ENCODE results near the gene NEUROD2.

DNA sequence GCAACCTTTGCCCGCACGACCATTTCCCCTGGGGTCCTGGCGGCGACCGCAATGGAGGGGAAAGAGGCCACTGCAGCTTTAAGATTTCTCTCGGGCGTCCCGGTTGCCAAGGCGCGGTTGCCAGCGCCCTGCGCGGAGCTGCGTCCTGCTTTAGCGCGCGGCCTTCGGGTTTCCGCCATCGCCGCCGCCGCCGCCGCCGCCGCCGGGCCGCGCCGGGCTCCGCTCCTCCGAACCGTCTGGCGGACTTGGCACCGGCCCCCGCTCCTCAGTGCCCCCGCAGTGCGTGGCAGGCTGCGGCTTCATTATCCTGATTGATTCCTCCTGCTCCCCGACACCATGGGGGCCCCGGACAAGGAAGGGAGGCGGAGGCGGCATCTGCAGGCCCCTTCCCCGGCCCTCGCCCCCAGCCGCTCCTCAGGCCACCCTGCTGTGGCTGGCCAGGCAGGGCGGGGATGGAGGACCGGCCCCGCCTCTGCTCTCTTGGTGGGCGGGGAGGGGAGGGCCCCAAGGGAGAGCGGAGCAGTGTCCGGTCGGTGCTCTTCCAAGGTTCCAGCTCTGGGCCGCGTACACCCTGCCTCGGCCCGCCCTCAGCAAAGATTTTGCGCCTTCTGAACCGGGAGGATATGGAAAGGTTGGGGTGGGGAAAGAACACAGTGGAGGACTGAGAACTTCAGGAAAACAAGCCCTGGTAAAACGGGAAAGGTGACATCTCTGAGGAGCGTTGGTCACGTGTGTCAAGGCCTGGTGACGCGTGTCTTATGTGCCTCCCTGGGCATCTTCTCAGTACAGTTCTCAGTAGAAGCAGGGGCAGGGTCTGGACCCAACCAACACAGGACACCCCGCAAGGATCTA lies 34.0 kb downstream of the NEUROD2 start:
- no peak for TF ChIP-seq SALL2 (tag by site-specific recombination; IDR thresholded peaks at IDR 0.05; ENCODE audit: borderline replicate concordance)
- TF ChIP-seq ZNF544 (tag by site-specific recombination; IDR thresholded peaks at IDR 0.05), result no peak
- TF ChIP-seq, protein P1, sequence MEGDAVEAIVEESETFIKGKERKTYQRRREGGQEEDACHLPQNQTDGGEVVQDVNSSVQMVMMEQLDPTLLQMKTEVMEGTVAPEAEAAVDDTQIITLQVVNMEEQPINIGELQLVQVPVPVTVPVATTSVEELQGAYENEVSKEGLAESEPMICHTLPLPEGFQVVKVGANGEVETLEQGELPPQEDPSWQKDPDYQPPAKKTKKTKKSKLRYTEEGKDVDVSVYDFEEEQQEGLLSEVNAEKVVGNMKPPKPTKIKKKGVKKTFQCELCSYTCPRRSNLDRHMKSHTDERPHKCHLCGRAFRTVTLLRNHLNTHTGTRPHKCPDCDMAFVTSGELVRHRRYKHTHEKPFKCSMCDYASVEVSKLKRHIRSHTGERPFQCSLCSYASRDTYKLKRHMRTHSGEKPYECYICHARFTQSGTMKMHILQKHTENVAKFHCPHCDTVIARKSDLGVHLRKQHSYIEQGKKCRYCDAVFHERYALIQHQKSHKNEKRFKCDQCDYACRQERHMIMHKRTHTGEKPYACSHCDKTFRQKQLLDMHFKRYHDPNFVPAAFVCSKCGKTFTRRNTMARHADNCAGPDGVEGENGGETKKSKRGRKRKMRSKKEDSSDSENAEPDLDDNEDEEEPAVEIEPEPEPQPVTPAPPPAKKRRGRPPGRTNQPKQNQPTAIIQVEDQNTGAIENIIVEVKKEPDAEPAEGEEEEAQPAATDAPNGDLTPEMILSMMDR (tag by site-specific recombination; IDR thresholded peaks at IDR 0.05), result no peak
- TF ChIP-seq ZNF626 (tag by site-specific recombination; IDR thresholded peaks at IDR 0.05), result no peak
- TF ChIP-seq, protein P2, sequence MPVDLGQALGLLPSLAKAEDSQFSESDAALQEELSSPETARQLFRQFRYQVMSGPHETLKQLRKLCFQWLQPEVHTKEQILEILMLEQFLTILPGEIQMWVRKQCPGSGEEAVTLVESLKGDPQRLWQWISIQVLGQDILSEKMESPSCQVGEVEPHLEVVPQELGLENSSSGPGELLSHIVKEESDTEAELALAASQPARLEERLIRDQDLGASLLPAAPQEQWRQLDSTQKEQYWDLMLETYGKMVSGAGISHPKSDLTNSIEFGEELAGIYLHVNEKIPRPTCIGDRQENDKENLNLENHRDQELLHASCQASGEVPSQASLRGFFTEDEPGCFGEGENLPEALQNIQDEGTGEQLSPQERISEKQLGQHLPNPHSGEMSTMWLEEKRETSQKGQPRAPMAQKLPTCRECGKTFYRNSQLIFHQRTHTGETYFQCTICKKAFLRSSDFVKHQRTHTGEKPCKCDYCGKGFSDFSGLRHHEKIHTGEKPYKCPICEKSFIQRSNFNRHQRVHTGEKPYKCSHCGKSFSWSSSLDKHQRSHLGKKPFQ (tag by site-specific recombination; IDR thresholded peaks at IDR 0.05), result no peak
- TF ChIP-seq ZNF660 (tag by site-specific recombination; IDR thresholded peaks at IDR 0.05), result 0 out of 2 replicates have a peak, but pooled peaks have one; percentile 77
- no peak for TF ChIP-seq ZNF274 (IDR thresholded peaks at IDR 0.05; ENCODE audit: low read length)
- no peak for TF ChIP-seq ZNF274 (tag by site-specific recombination; IDR thresholded peaks at IDR 0.05; ENCODE audit: borderline replicate concordance)
- TF ChIP-seq, protein P3, sequence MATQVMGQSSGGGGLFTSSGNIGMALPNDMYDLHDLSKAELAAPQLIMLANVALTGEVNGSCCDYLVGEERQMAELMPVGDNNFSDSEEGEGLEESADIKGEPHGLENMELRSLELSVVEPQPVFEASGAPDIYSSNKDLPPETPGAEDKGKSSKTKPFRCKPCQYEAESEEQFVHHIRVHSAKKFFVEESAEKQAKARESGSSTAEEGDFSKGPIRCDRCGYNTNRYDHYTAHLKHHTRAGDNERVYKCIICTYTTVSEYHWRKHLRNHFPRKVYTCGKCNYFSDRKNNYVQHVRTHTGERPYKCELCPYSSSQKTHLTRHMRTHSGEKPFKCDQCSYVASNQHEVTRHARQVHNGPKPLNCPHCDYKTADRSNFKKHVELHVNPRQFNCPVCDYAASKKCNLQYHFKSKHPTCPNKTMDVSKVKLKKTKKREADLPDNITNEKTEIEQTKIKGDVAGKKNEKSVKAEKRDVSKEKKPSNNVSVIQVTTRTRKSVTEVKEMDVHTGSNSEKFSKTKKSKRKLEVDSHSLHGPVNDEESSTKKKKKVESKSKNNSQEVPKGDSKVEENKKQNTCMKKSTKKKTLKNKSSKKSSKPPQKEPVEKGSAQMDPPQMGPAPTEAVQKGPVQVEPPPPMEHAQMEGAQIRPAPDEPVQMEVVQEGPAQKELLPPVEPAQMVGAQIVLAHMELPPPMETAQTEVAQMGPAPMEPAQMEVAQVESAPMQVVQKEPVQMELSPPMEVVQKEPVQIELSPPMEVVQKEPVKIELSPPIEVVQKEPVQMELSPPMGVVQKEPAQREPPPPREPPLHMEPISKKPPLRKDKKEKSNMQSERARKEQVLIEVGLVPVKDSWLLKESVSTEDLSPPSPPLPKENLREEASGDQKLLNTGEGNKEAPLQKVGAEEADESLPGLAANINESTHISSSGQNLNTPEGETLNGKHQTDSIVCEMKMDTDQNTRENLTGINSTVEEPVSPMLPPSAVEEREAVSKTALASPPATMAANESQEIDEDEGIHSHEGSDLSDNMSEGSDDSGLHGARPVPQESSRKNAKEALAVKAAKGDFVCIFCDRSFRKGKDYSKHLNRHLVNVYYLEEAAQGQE (tag by site-specific recombination; IDR thresholded peaks at IDR 0.05), result no peak
- TF ChIP-seq ZNF184 (tag by site-specific recombination; IDR thresholded peaks at IDR 0.05), result peak; percentile 55; the same call in 1 of the 2 replicates
- TF ChIP-seq, protein P4, sequence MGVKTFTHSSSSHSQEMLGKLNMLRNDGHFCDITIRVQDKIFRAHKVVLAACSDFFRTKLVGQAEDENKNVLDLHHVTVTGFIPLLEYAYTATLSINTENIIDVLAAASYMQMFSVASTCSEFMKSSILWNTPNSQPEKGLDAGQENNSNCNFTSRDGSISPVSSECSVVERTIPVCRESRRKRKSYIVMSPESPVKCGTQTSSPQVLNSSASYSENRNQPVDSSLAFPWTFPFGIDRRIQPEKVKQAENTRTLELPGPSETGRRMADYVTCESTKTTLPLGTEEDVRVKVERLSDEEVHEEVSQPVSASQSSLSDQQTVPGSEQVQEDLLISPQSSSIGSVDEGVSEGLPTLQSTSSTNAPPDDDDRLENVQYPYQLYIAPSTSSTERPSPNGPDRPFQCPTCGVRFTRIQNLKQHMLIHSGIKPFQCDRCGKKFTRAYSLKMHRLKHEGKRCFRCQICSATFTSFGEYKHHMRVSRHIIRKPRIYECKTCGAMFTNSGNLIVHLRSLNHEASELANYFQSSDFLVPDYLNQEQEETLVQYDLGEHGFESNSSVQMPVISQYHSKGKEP (tag by site-specific recombination; IDR thresholded peaks at IDR 0.05), result 0 out of 2 replicates have a peak, but pooled peaks have one; percentile 24
- TF ChIP-seq, protein P5, sequence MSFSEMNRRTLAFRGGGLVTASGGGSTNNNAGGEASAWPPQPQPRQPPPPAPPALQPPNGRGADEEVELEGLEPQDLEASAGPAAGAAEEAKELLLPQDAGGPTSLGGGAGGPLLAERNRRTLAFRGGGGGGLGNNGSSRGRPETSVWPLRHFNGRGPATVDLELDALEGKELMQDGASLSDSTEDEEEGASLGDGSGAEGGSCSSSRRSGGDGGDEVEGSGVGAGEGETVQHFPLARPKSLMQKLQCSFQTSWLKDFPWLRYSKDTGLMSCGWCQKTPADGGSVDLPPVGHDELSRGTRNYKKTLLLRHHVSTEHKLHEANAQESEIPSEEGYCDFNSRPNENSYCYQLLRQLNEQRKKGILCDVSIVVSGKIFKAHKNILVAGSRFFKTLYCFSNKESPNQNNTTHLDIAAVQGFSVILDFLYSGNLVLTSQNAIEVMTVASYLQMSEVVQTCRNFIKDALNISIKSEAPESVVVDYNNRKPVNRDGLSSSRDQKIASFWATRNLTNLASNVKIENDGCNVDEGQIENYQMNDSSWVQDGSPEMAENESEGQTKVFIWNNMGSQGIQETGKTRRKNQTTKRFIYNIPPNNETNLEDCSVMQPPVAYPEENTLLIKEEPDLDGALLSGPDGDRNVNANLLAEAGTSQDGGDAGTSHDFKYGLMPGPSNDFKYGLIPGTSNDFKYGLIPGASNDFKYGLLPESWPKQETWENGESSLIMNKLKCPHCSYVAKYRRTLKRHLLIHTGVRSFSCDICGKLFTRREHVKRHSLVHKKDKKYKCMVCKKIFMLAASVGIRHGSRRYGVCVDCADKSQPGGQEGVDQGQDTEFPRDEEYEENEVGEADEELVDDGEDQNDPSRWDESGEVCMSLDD (tag by site-specific recombination; IDR thresholded peaks at IDR 0.05), result no peak
- TF ChIP-seq ZBTB8A (tag by site-specific recombination; IDR thresholded peaks at IDR 0.05), result 0 out of 2 replicates have a peak, but pooled peaks have one; percentile 37

All from HEK293 (cell line).